GM23338 (cell line): ENCODE data around the gene GAB1. TPM values are rescaled to one million over a fixed set of nuclear protein-coding genes. Genes with fewer than 3 reads are reported as not detected.

Experiments used
- ATAC-seq: fragments of 200-7000 bp; cut with Tn5 transposase; 3 replicates; pipeline ENCODE4 v1.9.1; 2020
- DNase-seq: peaks from one replicate; pipeline ENCODE4 v3.0.0-alpha.2; 2015; ENCODE audit warnings: low spot score
- H2AFZ ChIP-seq: fragments of 200-600 bp; sonication (generic); 2 replicates; pipeline ENCODE4 v1.8.0; 2016; ENCODE audit warnings: antibody characterized with exemption, mild to moderate bottlenecking, moderate library complexity
- H3F3A ChIP-seq: fragments of 200-600 bp; sonication (generic); replicated peaks from 2 replicates; pipeline ENCODE4 v1.8.0; 2017; ENCODE audit warnings: antibody characterized with exemption, mixed run types, low read depth
- H3K27ac ChIP-seq: fragments of 200-600 bp; sonication (generic); 2 replicates; pipeline ENCODE4 v1.6.1; 2016; ENCODE audit warnings: low read depth
- H3K27me3 ChIP-seq: fragments of 200-600 bp; sonication (generic); 2 replicates; pipeline ENCODE4 v1.8.0; 2016; ENCODE audit warnings: mild to moderate bottlenecking, mixed run types, moderate library complexity; ENCODE audit not compliant: insufficient read depth
- H3K36me3 ChIP-seq: fragments of 200-600 bp; sonication (generic); 2 replicates; pipeline ENCODE4 v1.8.0; 2016; ENCODE audit warnings: mild to moderate bottlenecking; ENCODE audit not compliant: insufficient read depth
- H3K4me1 ChIP-seq: fragments of 200-600 bp; sonication (generic); 2 replicates; pipeline ENCODE4 v1.8.0; 2016; ENCODE audit warnings: mild to moderate bottlenecking, moderate library complexity; ENCODE audit not compliant: insufficient read depth
- H3K4me2 ChIP-seq: fragments of 200-600 bp; sonication (generic); 2 replicates; pipeline ENCODE4 v1.7.1; 2017; ENCODE audit warnings: mixed run types
- H3K4me3 ChIP-seq: fragments of 200-600 bp; sonication (generic); 2 replicates; pipeline ENCODE4 v1.6.1; 2016; ENCODE audit warnings: mixed run types
- H3K79me2 ChIP-seq: fragments of 200-600 bp; sonication (generic); replicated peaks from 2 replicates; pipeline ENCODE4 v1.8.0; 2017; ENCODE audit warnings: mild to moderate bottlenecking; ENCODE audit not compliant: insufficient read depth
- H3K9me2 ChIP-seq: fragments of 200-600 bp; sonication (generic); 2 replicates; pipeline ENCODE4 v1.8.0; 2017; ENCODE audit not compliant: insufficient read depth
- H4K20me1 ChIP-seq: fragments of 200-600 bp; sonication (generic); replicated peaks from 2 replicates; pipeline ENCODE4 v1.8.0; 2017; ENCODE audit warnings: mild to moderate bottlenecking; ENCODE audit not compliant: insufficient read depth
- H3K27ac Mint-ChIP-seq: 2 replicates; pipeline ENCODE4 v1.8.0; 2020; ENCODE audit warnings: inconsistent platforms, mild to moderate bottlenecking, moderate library complexity, mixed read lengths
- H3K27me3 Mint-ChIP-seq: 3 replicates; pipeline ENCODE4 v1.8.0; 2022; ENCODE audit warnings: low read depth, mild to moderate bottlenecking, moderate library complexity, mixed read lengths, inconsistent platforms; ENCODE audit not compliant: insufficient read depth, poor library complexity
- H3K36me3 Mint-ChIP-seq: 3 replicates; pipeline ENCODE4 v1.8.0; 2021; ENCODE audit warnings: low read depth, mild to moderate bottlenecking, inconsistent platforms, moderate library complexity, mixed read lengths
- H3K4me1 Mint-ChIP-seq: 3 replicates; pipeline ENCODE4 v1.8.0; 2020; ENCODE audit warnings: mild to moderate bottlenecking, inconsistent platforms, mixed read lengths
- H3K4me3 Mint-ChIP-seq: 3 replicates; pipeline ENCODE4 v1.8.0; 2021; ENCODE audit warnings: moderate library complexity, mild to moderate bottlenecking, inconsistent platforms, mixed read lengths
- H3K9me3 Mint-ChIP-seq: 3 replicates; pipeline ENCODE4 v1.8.0; 2020; ENCODE audit warnings: moderate library complexity, mild to moderate bottlenecking, inconsistent platforms, mixed read lengths
- CREB1 ChIP-seq: fragments of 250-450 bp; sonication (Bioruptor Pico); IDR thresholded peaks from 2 replicates; pipeline ENCODE4 v1.5.0; 2020; ENCODE audit warnings: low read depth, mild to moderate bottlenecking, moderate library complexity
- EZH2 ChIP-seq: fragments of 200-600 bp; sonication (generic); IDR thresholded peaks from one replicate; pipeline ENCODE4 v1.8.0; 2017; ENCODE audit warnings: antibody characterized with exemption, mild to moderate bottlenecking, low read depth; ENCODE audit not compliant: unreplicated experiment
- JUNB ChIP-seq: IDR thresholded peaks from one replicate; pipeline ENCODE4 v1.6.1; 2016; ENCODE audit warnings: antibody characterized with exemption; ENCODE audit not compliant: unreplicated experiment
- POLR2AphosphoS5 ChIP-seq: IDR thresholded peaks from 2 replicates; pipeline ENCODE4 v1.6.1; 2016; ENCODE audit warnings: antibody characterized with exemption, low read depth
- ZNF114 ChIP-seq: fragments of 250-450 bp; sonication (Bioruptor Pico); IDR thresholded peaks from 2 replicates; pipeline ENCODE4 v1.5.0; 2020; ENCODE audit warnings: mild to moderate bottlenecking, moderate library complexity
- ZNF331 ChIP-seq: fragments of 250-450 bp; sonication (Bioruptor Pico); IDR thresholded peaks from 2 replicates; pipeline ENCODE4 v1.5.0; 2020; ENCODE audit warnings: low read depth, mild to moderate bottlenecking, moderate library complexity
- polyA plus RNA-seq: library from polyadenylated mRNA; unstranded; fragments of >200 nt; fragmentation: Nextera tagmentation; extraction: Ambion mirVana; gene quantifications from 2 replicates; pipeline ENCODE4 v1.2.1, GENCODE V29; 2016
- total RNA-seq: library from RNA; depleted of rRNA; stranded (reverse); fragments of >200 nt; shearing (Covaris generic); gene quantifications from 2 replicates; pipeline ENCODE4 v1.2.3, GENCODE V29; 2014
- TF ChIP-seq, protein P1 (sequence below), 2 experiments: fragments of 200-600 bp in 1 of 2; sonication (generic) in 1 of 2; conservative IDR thresholded peaks; 2 replicates each; pipeline versions ENCODE4 v1.5.1 to v1.6.1; 2016 to 2017; ENCODE audit warnings: antibody characterized with exemption in 2 of 2, low read depth in 2 of 2, mild to moderate bottlenecking in 2 of 2, moderate library complexity in 1 of 2
- TF ChIP-seq, protein P2 (sequence below): IDR thresholded peaks from one replicate; pipeline ENCODE4 v1.6.1; 2018; ENCODE audit warnings: antibody characterized with exemption; ENCODE audit not compliant: unreplicated experiment

GAB1 gene
- total and polyA plus RNA-seq, 2 experiments from 2014 or later = 4.0 to 18.4 TPM

DNA sequence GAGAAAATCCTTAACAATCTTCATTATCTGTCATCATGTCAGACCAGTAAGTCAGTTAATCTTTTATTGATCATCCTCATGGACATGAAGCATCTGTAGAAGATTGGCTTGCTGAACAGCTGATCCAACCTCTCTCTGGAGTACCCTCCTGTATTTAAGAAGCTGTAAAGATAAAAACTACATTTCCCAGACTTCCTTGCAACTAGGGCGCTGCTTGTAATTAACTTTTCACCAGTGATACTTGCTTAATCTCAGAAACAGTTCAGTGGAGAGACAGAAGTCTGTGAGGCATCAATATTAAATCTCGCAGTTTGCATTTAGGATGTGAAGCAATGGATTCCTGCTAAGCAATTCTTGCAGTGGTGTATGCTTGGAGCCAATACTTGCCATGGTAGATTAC lies 140.8 kb downstream of the GAB1 start (continued):
- no peak for TF ChIP-seq EZH2

DNA sequence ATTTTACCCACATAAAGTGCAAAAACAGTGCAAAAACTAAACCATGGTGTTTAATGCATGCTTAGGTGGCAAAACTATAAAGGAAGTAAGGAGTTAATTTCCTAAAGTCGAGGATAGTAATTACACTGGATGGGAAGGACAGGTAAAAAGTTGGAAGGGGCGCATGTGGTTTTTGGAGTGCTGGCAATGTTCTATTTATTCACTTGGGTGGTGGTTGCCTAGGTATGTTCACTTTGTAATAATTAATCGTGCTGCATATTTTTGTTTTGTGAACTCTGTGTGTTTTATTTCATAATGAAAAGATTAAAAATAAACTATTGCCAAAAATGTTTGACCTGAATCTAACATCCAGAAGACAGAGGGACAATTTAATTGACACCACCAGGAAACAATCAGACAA lies 144.7 kb downstream of the GAB1 start:
- no peaks in the 10 kb centered on the region for H3K9me2 ChIP-seq
- H3K36me3 Mint-ChIP-seq = no peaks in the 10 kb centered on the region

DNA sequence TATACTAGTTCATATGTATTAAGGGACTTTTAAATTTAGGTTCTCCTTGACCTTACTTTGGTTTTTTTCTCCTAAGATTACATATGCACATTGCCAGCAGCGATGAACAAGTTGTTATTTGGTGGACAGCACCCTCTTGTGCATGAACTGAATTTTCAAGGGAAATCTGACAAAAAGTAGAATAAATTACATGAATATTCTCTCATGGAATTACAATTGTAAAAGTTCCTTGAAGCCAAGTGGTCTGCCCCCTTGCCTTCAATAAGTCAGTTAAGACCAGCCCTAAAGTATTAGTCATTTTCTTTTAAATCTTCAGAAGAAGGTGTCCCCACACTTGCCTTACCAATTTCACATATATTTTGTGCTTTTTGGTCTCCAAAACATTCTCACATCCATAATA lies 146.2 kb downstream of the GAB1 start:
- no peaks in the 10 kb centered on the region for H3K4me1 ChIP-seq
- H3K4me2 ChIP-seq = no peak overlapping the region
- Mint-ChIP-seq H3K27ac (no peak overlapping the region), H3K36me3 (no peaks in the 10 kb centered on the region), H3K4me3 (no peak overlapping the region), H3K27me3 (no peaks in the 10 kb centered on the region), H3K4me1 (no peaks in the 10 kb centered on the region), H3K9me3 (no peaks in the 10 kb centered on the region)
- no peak overlapping the region for H3K27ac ChIP-seq
- DNase-seq (peak; percentile 48), ATAC-seq (no peak)
- H3K4me3 ChIP-seq = no peak overlapping the region
- no peaks in the 10 kb centered on the region for H3F3A ChIP-seq
- H2AFZ ChIP-seq = no peak overlapping the region
- H3K27me3 ChIP-seq = no peaks in the 10 kb centered on the region
- TF ChIP-seq POLR2AphosphoS5 = no peak
- TF ChIP-seq, protein P1, sequence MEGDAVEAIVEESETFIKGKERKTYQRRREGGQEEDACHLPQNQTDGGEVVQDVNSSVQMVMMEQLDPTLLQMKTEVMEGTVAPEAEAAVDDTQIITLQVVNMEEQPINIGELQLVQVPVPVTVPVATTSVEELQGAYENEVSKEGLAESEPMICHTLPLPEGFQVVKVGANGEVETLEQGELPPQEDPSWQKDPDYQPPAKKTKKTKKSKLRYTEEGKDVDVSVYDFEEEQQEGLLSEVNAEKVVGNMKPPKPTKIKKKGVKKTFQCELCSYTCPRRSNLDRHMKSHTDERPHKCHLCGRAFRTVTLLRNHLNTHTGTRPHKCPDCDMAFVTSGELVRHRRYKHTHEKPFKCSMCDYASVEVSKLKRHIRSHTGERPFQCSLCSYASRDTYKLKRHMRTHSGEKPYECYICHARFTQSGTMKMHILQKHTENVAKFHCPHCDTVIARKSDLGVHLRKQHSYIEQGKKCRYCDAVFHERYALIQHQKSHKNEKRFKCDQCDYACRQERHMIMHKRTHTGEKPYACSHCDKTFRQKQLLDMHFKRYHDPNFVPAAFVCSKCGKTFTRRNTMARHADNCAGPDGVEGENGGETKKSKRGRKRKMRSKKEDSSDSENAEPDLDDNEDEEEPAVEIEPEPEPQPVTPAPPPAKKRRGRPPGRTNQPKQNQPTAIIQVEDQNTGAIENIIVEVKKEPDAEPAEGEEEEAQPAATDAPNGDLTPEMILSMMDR (conservative IDR thresholded peaks at IDR 0.05; ENCODE audit: low read depth in 2 of 2) = peak; percentile 59 to 72
- no peaks in the 10 kb centered on the region for H3K9me2 ChIP-seq
- H4K20me1 ChIP-seq = no peaks in the 10 kb centered on the region
- no peaks in the 10 kb centered on the region for H3K79me2 ChIP-seq
- no peaks in the 10 kb centered on the region for H3K36me3 ChIP-seq

More for the DNA sequence above, 144.7 kb downstream of the GAB1 start:
- H3K9me3 Mint-ChIP-seq = no peaks in the 10 kb centered on the region
- no peak for ATAC-seq
- Histone ChIP-seq H3K4me2 (no peak overlapping the region), H3K36me3 (no peaks in the 10 kb centered on the region), H3K4me1 (no peaks in the 10 kb centered on the region), H3F3A (no peaks in the 10 kb centered on the region), H2AFZ (no peak overlapping the region), H3K27ac (no peak overlapping the region), H3K4me3 (no peak overlapping the region), H3K79me2 (no peaks in the 10 kb centered on the region), H3K27me3 (no peaks in the 10 kb centered on the region), H4K20me1 (no peaks in the 10 kb centered on the region)
- DNase-seq = no peak
- no peaks in the 10 kb centered on the region for H3K4me1 Mint-ChIP-seq
- H3K27ac Mint-ChIP-seq = no peak overlapping the region
- H3K4me3 Mint-ChIP-seq = no peak overlapping the region
- TF ChIP-seq ZNF331 (CRISPR knock-in tag) (no peak), ZNF114 (CRISPR knock-in tag) (no peak), CREB1 (CRISPR knock-in tag) (no peak)
- H3K27me3 Mint-ChIP-seq = peaks cover 1% of the 10 kb centered on the region

DNA sequence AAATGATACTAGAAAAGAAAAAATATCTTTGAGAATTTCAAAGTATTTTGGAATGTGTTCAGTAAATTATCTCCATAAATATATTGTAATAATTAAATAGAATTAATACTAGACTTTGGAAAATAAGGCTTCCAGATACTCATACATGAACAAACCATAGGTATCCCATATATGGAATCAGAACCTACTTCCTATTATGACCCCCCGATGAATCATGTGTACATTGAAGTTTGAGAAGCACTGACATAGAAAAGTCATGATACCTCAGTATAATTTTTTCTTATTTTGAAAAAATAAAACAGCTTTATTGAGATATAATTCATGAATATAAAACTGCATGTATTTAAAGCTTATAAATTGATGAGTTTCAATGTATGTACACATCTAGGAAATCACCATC lies 149.6 kb downstream of the GAB1 start:
- Mint-ChIP-seq H3K36me3 (no peaks in the 10 kb centered on the region), H3K4me3 (no peak overlapping the region), H3K9me3 (no peaks in the 10 kb centered on the region), H3K27me3 (peaks cover 2% of the 10 kb centered on the region), H3K27ac (no peak overlapping the region), H3K4me1 (no peaks in the 10 kb centered on the region)
- no peaks in the 10 kb centered on the region for H4K20me1 ChIP-seq
- H3K4me3 ChIP-seq = no peak overlapping the region
- DNase-seq = no peak
- H3K9me2 ChIP-seq = peaks cover 6% of the 10 kb centered on the region; the same call in 1 of the 2 replicates
- no peaks in the 10 kb centered on the region for H3K79me2 ChIP-seq
- H3K27me3 ChIP-seq = no peaks in the 10 kb centered on the region
- no peaks in the 10 kb centered on the region for H3K4me1 ChIP-seq
- H3K4me2 ChIP-seq = no peak overlapping the region
- no peaks in the 10 kb centered on the region for H3F3A ChIP-seq
- H2AFZ ChIP-seq = no peak overlapping the region
- H3K36me3 ChIP-seq = no peaks in the 10 kb centered on the region
- ATAC-seq = no peak
- no peak overlapping the region for H3K27ac ChIP-seq
- TF ChIP-seq JUNB = no peak
- TF ChIP-seq ZNF114 (CRISPR knock-in tag) = no peak
- no peak for TF ChIP-seq ZNF331 (CRISPR knock-in tag)
- TF ChIP-seq, protein P1 (conservative IDR thresholded peaks at IDR 0.05; ENCODE audit: low read depth in 2 of 2) = no peak
- no peak for TF ChIP-seq CREB1 (CRISPR knock-in tag)
- TF ChIP-seq, protein P2, sequence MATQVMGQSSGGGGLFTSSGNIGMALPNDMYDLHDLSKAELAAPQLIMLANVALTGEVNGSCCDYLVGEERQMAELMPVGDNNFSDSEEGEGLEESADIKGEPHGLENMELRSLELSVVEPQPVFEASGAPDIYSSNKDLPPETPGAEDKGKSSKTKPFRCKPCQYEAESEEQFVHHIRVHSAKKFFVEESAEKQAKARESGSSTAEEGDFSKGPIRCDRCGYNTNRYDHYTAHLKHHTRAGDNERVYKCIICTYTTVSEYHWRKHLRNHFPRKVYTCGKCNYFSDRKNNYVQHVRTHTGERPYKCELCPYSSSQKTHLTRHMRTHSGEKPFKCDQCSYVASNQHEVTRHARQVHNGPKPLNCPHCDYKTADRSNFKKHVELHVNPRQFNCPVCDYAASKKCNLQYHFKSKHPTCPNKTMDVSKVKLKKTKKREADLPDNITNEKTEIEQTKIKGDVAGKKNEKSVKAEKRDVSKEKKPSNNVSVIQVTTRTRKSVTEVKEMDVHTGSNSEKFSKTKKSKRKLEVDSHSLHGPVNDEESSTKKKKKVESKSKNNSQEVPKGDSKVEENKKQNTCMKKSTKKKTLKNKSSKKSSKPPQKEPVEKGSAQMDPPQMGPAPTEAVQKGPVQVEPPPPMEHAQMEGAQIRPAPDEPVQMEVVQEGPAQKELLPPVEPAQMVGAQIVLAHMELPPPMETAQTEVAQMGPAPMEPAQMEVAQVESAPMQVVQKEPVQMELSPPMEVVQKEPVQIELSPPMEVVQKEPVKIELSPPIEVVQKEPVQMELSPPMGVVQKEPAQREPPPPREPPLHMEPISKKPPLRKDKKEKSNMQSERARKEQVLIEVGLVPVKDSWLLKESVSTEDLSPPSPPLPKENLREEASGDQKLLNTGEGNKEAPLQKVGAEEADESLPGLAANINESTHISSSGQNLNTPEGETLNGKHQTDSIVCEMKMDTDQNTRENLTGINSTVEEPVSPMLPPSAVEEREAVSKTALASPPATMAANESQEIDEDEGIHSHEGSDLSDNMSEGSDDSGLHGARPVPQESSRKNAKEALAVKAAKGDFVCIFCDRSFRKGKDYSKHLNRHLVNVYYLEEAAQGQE = no peak
